HG03378 (cell line): Measurements from ENCODE around the gene DIPK2A.

Experiments used
- ATAC-seq: cut with Tn5 transposase; IDR thresholded peaks from one replicate; pipeline ENCODE4 v1.9.1; 2021; ENCODE audit warnings: mild to moderate bottlenecking, moderate library complexity; ENCODE audit not compliant: unreplicated experiment

Gene DIPK2A

GRCh38 chr3:143971359-143972154 lies at the start of gene DIPK2A:
DIPK2A (plus strand) TSS chr3:143971823; CDS start chr3:143972333, 510 bp downstream.
- ATAC-seq: peak; percentile 44

GRCh38 chr3:143924522-143925285 lies 46.9 kb upstream of the DIPK2A start:
- peak; percentile 63 for ATAC-seq

- ATAC-seq: no peak
Measured at GRCh38 chr3:143928056-143928455, 43.6 kb upstream of the DIPK2A start.

DNA sequence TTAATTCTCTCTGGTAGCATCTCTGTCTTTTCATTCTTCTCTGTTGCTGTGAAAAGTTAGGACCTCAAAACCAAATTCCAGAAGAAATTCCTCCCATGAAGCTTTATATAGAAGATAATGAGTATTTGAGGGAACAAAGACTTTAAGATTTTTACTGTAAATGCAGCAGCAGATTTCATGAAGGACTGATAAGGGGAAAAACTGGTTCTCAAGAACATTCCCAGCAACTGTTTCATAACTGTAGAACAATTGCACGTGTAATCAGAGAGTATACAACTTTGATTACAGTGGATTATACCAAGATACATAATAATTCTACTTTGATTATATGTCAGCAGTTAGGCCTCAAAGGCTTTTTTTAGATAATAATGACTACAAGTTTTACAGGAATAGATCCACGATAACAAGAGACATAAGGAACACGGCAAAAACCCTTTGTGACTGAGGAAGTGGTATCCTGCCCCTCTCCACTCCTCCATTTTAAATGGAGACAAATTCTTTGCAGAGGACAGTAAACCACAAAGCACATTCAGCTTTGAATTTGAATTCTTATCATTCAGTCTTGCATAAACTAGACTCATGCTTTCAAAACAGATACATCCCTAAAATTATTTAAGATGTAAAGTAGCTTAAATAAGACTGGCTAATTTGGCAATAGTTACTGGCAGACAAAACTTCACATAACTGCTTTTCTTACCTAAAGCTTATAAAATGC lies 42.9 kb upstream of the DIPK2A start:
- ATAC-seq: no peak

- ATAC-seq: no peak
Measured at GRCh38 chr3:143934791-143935190, 36.8 kb upstream of the DIPK2A start.

GRCh38 chr3:143935678-143936077 lies 35.9 kb upstream of the DIPK2A start:
- no peak for ATAC-seq

DNA sequence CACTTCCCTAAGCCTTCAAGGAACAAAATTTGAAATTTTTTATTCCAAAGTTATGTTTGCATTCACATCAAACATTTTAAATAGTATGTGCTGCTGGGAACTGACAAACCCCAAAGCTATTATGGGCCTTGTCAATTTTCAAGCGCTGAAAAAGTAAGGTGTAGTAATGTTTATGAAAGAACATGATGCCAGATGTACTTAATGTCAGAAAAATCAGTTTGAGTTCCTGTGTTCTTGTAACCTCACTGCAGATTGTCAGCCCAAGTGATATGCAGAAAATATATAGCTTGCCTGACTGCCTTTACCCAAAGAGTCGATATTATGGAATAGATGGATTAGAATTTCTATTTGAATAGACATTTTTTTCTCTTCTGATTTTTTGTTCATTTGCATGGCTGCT lies 20.8 kb upstream of the DIPK2A start:
- no peak for ATAC-seq

- peak; percentile 66 for ATAC-seq
Measured at GRCh38 chr3:143951351-143951971, 20.2 kb upstream of the DIPK2A start.

GRCh38 chr3:143952569-143953072 lies 19.0 kb upstream of the DIPK2A start:
- no peak for ATAC-seq

- no peak for ATAC-seq
Measured at GRCh38 chr3:143955113-143955512, 16.5 kb upstream of the DIPK2A start.

- ATAC-seq: no peak
Measured at GRCh38 chr3:143956838-143957237, 14.8 kb upstream of the DIPK2A start.

DNA sequence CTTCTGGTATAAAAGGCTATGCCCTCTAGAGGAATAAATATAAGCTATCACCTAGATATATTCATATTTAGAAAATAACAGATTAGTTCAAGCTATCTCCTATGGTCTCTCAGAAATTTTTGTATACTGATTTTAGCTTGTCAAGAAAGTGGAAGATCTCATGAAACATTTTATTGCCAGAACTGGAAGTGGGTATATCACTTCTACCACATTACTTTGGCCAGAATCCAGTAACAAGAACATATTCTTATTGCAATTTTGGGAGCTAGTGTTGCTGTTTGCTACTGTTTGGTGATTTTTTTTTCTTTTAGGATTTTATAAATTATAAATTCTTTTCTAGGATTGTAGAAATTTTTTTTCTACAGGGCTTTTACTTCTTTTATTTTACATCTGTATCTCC lies 14.2 kb upstream of the DIPK2A start:
- no peak for ATAC-seq

DNA sequence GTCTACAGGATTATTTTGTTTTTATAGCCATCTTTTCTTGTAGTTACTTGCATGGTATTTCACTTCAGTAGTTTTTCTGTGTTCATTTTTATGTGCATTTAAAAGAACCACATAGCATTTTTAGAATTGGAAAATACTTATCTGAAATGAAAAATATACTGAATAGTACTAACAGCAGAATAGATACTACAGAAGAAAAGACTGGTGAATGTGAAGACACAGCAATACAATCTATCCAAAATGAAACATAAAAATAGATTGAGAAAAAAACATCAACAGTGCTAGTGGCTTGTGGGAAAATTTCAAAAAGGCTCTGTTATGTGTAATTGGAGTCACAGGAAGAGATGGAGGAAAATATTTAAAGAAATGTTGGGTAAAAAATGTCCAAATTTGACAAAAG lies 12.7 kb upstream of the DIPK2A start:
- ATAC-seq: no peak

DNA sequence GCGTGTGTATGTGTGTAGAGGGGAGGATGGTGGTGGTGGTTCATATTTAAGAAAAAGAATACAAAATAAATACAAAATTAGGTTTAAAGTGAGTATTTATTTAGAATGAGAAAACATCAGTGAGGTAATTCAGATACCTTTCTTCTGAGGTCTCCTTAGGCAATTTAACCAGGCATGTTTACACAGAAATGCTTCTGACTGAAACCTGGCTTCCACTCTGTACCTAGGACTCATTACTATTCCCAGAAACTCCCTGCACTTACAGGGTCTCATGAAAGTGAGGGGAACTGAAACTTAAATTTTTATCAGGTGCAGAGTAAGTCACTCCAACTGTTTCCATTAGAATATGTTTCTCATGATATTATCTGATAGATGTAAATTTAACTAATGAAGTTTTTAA lies 10.3 kb upstream of the DIPK2A start:
- no peak for ATAC-seq

- no peak for ATAC-seq
Measured at GRCh38 chr3:143963946-143964345, 7.7 kb upstream of the DIPK2A start.

GRCh38 chr3:143970773-143971358 lies 757 bp upstream of the DIPK2A start:
- peak; percentile 17 for ATAC-seq

GRCh38 chr3:143972155-143972504 lies 507 bp downstream of the DIPK2A start:
- ATAC-seq: no peak

GRCh38 chr3:143972505-143973258 lies 1.1 kb downstream of the DIPK2A start:
- ATAC-seq: peak; percentile 29

DNA sequence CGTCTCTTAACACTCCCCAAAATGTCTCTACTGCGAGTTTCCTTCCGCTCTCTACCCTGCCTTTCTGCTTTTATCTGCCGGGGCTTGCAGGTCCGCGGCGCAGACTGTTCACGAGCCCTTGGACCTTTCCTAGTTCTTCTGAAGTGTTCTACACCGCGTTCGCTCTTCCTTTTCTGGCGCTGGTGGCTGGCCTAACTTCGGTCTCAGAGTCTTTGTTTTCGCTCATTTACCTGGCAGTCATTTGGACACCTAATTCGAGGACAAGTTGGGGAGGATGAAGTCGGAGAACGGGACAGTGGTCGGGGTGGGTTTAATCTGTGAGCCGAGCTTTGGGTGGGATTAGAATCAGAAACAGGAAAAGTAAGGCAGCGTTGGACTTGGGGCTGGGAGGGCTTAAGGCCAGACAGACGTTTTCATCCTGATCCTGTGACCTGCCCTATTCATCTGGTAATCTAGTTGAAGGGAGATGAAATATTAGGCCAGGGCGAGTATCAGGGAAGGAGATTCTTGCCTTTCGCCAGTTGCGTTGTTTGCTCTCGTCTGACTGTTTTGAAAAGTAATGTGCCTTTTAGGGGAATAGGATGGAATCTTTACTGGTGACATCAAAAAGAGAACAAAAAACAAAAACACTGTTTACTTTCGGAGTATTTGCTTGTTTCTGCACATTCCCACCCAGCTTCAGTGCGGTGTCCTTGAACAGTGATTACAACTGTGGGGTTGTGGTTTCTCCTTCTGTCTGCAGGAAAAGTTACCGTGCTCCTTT lies 1.8 kb downstream of the DIPK2A start:
- ATAC-seq: peak; percentile 42
